Stimulated activated CD4-positive, alpha-beta T cell treated with anti-CD3 and anti-CD28 coated beads, Interleukin-1b, Interleukin-23, amount 100 ng/mL, for 4 hours (primary cell): ENCODE data around the gene GABRR1.
"Not testable (repeated sequence)": the region's sequence is repeated elsewhere in the genome, so short reads cannot be mapped to it uniquely, and the experiment has no call there.

Experiments
- DNase-seq, 2 donors: peaks; one replicate each; pipeline ENCODE4 v3.0.0-alpha.2; 2020; ENCODE audit warnings: low read depth in 2 of 2

The GABRR1 gene

GRCh38 chr6:89217299-89217910, at the start of gene GABRR1:
Gene GABRR1 (minus strand): TSS chr6:89217358. CDS start chr6:89217322, 36 bp downstream.
- DNase-seq: no peak

- DNase-seq: no peak
Measured at GRCh38 chr6:89264296-89264695, 47.1 kb upstream of the GABRR1 start.

- no peak for DNase-seq
Measured at GRCh38 chr6:89260832-89261231, 43.7 kb upstream of the GABRR1 start.

GRCh38 chr6:89260310-89260709, 43.2 kb upstream of the GABRR1 start:
- DNase-seq: no peak

GRCh38 chr6:89258912-89259311, 41.8 kb upstream of the GABRR1 start:
- DNase-seq: no peak

- DNase-seq: no peak
Measured at GRCh38 chr6:89257781-89258180, 40.6 kb upstream of the GABRR1 start.

GRCh38 chr6:89257346-89257745, 40.2 kb upstream of the GABRR1 start:
- DNase-seq: no peak

GRCh38 chr6:89255417-89255816, 38.3 kb upstream of the GABRR1 start:
- no peak for DNase-seq

- no peak for DNase-seq
Measured at GRCh38 chr6:89254569-89254968, 37.4 kb upstream of the GABRR1 start.

GRCh38 chr6:89252907-89253306, 35.7 kb upstream of the GABRR1 start:
- no peak for DNase-seq

- DNase-seq: no peak
Measured at GRCh38 chr6:89251976-89252375, 34.8 kb upstream of the GABRR1 start.

- no peak for DNase-seq
Measured at GRCh38 chr6:89251170-89251569, 34.0 kb upstream of the GABRR1 start.

GRCh38 chr6:89250239-89250638, 33.1 kb upstream of the GABRR1 start:
- DNase-seq: no peak

- DNase-seq: no peak
Measured at GRCh38 chr6:89244241-89244985, 27.3 kb upstream of the GABRR1 start.

GRCh38 chr6:89243331-89243629, 26.1 kb upstream of the GABRR1 start:
- no peak for DNase-seq

GRCh38 chr6:89242574-89243330, 25.6 kb upstream of the GABRR1 start:
- DNase-seq: no peak

- DNase-seq: no peak
Measured at GRCh38 chr6:89239338-89239737, 22.2 kb upstream of the GABRR1 start.

- no peak for DNase-seq
Measured at GRCh38 chr6:89237158-89237557, 20.0 kb upstream of the GABRR1 start.

- not testable (repeated sequence) for DNase-seq
Measured at GRCh38 chr6:89233605-89234004, 16.4 kb upstream of the GABRR1 start.

GRCh38 chr6:89222712-89223039, 5.5 kb upstream of the GABRR1 start:
- no peak for DNase-seq

GRCh38 chr6:89221971-89222711, 5.0 kb upstream of the GABRR1 start:
- no peak for DNase-seq

- no peak for DNase-seq
Measured at GRCh38 chr6:89221129-89221528, 4.0 kb upstream of the GABRR1 start.
